ENCODE data around the gene C19orf18.

DNA sequence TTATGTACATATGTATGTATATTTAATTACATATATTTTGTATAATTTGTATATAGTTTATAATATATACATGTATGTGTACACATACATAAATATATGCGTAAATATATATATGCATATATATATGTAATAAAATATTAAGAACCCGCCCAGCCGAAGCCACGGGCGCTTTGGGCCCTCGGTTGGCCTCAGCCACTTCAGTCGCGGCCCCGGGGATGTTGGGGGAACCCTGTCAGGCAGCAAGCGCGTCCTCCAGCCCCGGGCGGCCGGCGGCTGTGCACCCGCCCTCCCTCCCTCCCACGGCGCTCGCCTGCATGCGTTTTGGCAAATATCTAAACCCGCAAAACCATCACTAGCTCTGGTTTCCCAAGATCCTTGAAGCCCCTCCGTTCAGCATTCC lies 36.2 kb upstream of the C19orf18 start:
- TF ChIP-seq, protein P1, sequence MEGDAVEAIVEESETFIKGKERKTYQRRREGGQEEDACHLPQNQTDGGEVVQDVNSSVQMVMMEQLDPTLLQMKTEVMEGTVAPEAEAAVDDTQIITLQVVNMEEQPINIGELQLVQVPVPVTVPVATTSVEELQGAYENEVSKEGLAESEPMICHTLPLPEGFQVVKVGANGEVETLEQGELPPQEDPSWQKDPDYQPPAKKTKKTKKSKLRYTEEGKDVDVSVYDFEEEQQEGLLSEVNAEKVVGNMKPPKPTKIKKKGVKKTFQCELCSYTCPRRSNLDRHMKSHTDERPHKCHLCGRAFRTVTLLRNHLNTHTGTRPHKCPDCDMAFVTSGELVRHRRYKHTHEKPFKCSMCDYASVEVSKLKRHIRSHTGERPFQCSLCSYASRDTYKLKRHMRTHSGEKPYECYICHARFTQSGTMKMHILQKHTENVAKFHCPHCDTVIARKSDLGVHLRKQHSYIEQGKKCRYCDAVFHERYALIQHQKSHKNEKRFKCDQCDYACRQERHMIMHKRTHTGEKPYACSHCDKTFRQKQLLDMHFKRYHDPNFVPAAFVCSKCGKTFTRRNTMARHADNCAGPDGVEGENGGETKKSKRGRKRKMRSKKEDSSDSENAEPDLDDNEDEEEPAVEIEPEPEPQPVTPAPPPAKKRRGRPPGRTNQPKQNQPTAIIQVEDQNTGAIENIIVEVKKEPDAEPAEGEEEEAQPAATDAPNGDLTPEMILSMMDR (IDR thresholded peaks at IDR 0.05) = no peak
- TF ChIP-seq POLR2A (IDR thresholded peaks at IDR 0.05) = no peak
